Coronary artery (tissue), 2 donors: ENCODE data around the gene SELENOF.

Experiments
- DNase-seq: peaks from one replicate; pipeline ENCODE4 v3.0.0-alpha.2; 2017; ENCODE audit warnings: low spot score
- H3K27ac ChIP-seq, 2 donors: fragments of 200-600 bp; sonication (generic); one replicate each; pipeline ENCODE4 v1.5.1; 2016 to 2019
- H3K4me3 ChIP-seq: fragments of 200-600 bp; sonication (generic); 2 replicates; pipeline ENCODE4 v1.5.1; 2016; ENCODE audit warnings: mild to moderate bottlenecking, moderate library complexity
- TF ChIP-seq, protein P1 (sequence below): fragments of 200-600 bp; sonication (generic); IDR thresholded peaks from one replicate; pipeline ENCODE4 v1.5.1; 2019; ENCODE audit warnings: antibody characterized with exemption

The SELENOF gene

DNA sequence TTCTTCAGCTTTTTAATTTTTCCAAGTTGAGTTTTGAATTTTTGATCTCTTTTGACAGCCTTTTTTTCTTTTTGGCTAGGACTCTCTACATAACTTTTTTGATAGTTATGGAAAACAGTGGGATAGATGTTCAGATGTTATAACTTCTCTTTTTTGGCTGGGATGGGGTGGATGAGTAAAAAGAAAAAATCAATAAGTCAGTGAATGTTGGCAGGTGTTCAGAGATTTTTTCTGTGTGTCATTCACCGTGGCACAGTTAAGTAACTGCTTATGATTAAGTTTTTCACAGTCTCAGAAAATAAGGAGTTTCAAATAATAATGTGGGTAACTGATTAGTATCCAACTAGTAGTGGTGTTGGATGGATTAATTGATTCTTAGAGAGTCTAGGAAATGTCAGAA is 24.5 kb upstream of the SELENOF start:
- TF ChIP-seq, protein P1, sequence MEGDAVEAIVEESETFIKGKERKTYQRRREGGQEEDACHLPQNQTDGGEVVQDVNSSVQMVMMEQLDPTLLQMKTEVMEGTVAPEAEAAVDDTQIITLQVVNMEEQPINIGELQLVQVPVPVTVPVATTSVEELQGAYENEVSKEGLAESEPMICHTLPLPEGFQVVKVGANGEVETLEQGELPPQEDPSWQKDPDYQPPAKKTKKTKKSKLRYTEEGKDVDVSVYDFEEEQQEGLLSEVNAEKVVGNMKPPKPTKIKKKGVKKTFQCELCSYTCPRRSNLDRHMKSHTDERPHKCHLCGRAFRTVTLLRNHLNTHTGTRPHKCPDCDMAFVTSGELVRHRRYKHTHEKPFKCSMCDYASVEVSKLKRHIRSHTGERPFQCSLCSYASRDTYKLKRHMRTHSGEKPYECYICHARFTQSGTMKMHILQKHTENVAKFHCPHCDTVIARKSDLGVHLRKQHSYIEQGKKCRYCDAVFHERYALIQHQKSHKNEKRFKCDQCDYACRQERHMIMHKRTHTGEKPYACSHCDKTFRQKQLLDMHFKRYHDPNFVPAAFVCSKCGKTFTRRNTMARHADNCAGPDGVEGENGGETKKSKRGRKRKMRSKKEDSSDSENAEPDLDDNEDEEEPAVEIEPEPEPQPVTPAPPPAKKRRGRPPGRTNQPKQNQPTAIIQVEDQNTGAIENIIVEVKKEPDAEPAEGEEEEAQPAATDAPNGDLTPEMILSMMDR: no peak
- DNase-seq: no peak
- H3K4me3 ChIP-seq: no peak overlapping the region
- H3K27ac ChIP-seq: no peak overlapping the region

- DNase-seq: no peak
- TF ChIP-seq, protein P1: no peak
- no peak overlapping the region for H3K4me3 ChIP-seq
- H3K27ac ChIP-seq: no peak overlapping the region
Observed at GRCh38 chr1:86933562-86934377, 19.8 kb upstream of the SELENOF start.

- no peak overlapping the region for H3K4me3 ChIP-seq
- no peak overlapping the region for H3K27ac ChIP-seq
Observed at GRCh38 chr1:86933051-86933450, 19.1 kb upstream of the SELENOF start.

GRCh38 chr1:86928819-86929218 is 14.9 kb upstream of the SELENOF start:
- no peak overlapping the region for H3K4me3 ChIP-seq
- TF ChIP-seq, protein P1: no peak
- no peak overlapping the region for H3K27ac ChIP-seq
- no peak for DNase-seq

More at GRCh38 chr1:86933051-86933450, 19.1 kb upstream of the SELENOF start:
- no peak for DNase-seq
- TF ChIP-seq, protein P1: no peak

- DNase-seq: no peak
- Histone ChIP-seq H3K27ac (no peak overlapping the region), H3K4me3 (no peak overlapping the region)
- TF ChIP-seq, protein P1: no peak
Observed at GRCh38 chr1:86926883-86927282, 13.0 kb upstream of the SELENOF start.

- H3K4me3 ChIP-seq: no peak overlapping the region
- TF ChIP-seq, protein P1: no peak
- no peak for DNase-seq
- H3K27ac ChIP-seq: no peak overlapping the region
Observed at GRCh38 chr1:86925742-86926141, 11.8 kb upstream of the SELENOF start.

DNA sequence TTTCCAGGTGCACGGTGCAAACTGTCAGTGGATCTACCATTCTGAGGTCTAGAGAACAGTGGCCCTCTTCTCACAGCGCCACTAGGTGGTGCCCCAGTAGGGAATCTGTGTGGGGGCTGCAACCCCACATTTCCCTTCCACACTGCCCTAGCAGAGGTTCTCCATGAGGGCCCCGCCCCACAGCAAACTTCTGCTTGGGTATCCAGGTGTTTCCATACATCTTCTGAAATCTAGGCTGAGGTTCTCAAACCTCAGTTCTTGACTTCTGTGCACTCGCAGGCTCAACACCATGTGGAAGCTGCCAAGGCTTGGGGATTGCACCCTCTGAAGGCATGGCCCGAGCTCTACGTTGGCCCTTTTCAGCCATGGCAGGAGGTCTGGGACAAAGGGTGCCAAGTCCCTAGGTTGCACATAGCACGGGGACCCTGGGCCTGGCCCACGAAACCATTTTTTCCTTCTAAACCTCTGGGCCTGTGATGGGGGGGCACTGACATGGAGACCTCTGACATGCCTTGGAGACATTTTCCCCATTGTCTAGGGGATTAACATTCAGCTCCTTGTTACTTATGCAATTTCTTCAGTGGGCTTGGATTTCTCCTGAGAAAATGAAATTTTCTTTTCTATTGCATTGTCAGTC is 10.5 kb upstream of the SELENOF start:
- DNase-seq: no peak
- Histone ChIP-seq H3K4me3 (no peak overlapping the region), H3K27ac (no peak overlapping the region)
- TF ChIP-seq, protein P1: no peak
